Measurements from ENCODE around the gene DNAH3.

DNA sequence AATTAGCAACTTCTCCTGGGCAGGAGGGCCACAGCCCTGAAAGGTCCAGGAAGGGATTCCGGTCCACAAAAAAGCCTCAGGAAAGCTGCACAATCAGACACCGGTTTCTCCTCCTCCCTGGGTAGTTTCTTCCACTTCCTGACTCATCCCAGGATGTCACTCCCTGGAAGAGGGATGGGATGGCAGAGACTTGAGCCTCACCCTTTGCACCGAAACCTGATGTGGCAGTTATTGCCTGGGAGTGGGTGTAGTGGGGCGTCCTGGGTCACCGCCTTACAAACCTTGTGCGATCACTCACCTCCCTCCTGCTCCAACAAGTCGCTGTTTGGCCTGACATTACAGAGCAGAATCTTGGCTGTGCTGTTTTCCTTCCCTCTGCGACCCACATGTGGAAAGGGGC is 179.2 kb downstream of the DNAH3 start:
- no peak for TF ChIP-seq POLR2A (IDR thresholded peaks at IDR 0.05)
- TF ChIP-seq, protein P1, sequence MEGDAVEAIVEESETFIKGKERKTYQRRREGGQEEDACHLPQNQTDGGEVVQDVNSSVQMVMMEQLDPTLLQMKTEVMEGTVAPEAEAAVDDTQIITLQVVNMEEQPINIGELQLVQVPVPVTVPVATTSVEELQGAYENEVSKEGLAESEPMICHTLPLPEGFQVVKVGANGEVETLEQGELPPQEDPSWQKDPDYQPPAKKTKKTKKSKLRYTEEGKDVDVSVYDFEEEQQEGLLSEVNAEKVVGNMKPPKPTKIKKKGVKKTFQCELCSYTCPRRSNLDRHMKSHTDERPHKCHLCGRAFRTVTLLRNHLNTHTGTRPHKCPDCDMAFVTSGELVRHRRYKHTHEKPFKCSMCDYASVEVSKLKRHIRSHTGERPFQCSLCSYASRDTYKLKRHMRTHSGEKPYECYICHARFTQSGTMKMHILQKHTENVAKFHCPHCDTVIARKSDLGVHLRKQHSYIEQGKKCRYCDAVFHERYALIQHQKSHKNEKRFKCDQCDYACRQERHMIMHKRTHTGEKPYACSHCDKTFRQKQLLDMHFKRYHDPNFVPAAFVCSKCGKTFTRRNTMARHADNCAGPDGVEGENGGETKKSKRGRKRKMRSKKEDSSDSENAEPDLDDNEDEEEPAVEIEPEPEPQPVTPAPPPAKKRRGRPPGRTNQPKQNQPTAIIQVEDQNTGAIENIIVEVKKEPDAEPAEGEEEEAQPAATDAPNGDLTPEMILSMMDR (IDR thresholded peaks at IDR 0.05): no peak
